HL-60/S4 treated with retinoic acid at 250 ng/mL for 4 days and 3 days (cell line): ENCODE measurements around the gene CRAMP1.

Experiments
- in situ Hi-C: fragments of 300-500 bp; cut with MboI; formaldehyde crosslinking; loops from 2 replicates; pipeline ENCODE4 v1.7.0; 2022; ENCODE audit warnings: low sequenced_read_pairs

CRAMP1 gene

GRCh38 chr16:1601031-1601430 lies 11.1 kb upstream of the CRAMP1 start:
- in situ Hi-C loops: no loop called here

- in situ Hi-C loops: no loop called here
Measured at GRCh38 chr16:1601489-1601888, 10.7 kb upstream of the CRAMP1 start.

- in situ Hi-C loops: no loop called here
Measured at GRCh38 chr16:1602285-1602684, 9.9 kb upstream of the CRAMP1 start.

GRCh38 chr16:1606774-1607173 lies 5.4 kb upstream of the CRAMP1 start:
- in situ Hi-C loops: no loop called here

- in situ Hi-C loops: no loop called here
Measured at GRCh38 chr16:1607971-1608370, 4.2 kb upstream of the CRAMP1 start.

GRCh38 chr16:1610071-1610898 lies 1.9 kb upstream of the CRAMP1 start:
- in situ Hi-C loops: no loop called here

GRCh38 chr16:1610899-1611632 lies 1.1 kb upstream of the CRAMP1 start:
- in situ Hi-C loops: no loop called here

GRCh38 chr16:1613211-1613622 lies 1.1 kb downstream of the CRAMP1 start:
- in situ Hi-C loops: no loop called here

- in situ Hi-C loops: no loop called here
Measured at GRCh38 chr16:1613728-1614455, 1.7 kb downstream of the CRAMP1 start.

- in situ Hi-C loops: no loop called here
Measured at GRCh38 chr16:1614456-1615102, 2.4 kb downstream of the CRAMP1 start.

GRCh38 chr16:1615761-1616160 lies 3.6 kb downstream of the CRAMP1 start:
- in situ Hi-C loops: no loop called here

GRCh38 chr16:1619976-1620375 lies 7.8 kb downstream of the CRAMP1 start:
- in situ Hi-C loops: no loop called here

GRCh38 chr16:1620391-1620790 lies 8.2 kb downstream of the CRAMP1 start:
- in situ Hi-C loops: no loop called here

- in situ Hi-C loops: no loop called here
Measured at GRCh38 chr16:1621851-1622250, 9.7 kb downstream of the CRAMP1 start.

- in situ Hi-C loops: no loop called here
Measured at GRCh38 chr16:1626327-1626726, 14.2 kb downstream of the CRAMP1 start.

- in situ Hi-C loops: no loop called here
Measured at GRCh38 chr16:1626776-1627175, 14.6 kb downstream of the CRAMP1 start.

- in situ Hi-C loops: no loop called here
Measured at GRCh38 chr16:1630450-1631213, 18.5 kb downstream of the CRAMP1 start.

- in situ Hi-C loops: no loop called here
Measured at GRCh38 chr16:1631230-1631629, 19.1 kb downstream of the CRAMP1 start.

- in situ Hi-C loops: no loop called here
Measured at GRCh38 chr16:1631931-1632637, 19.9 kb downstream of the CRAMP1 start.

- in situ Hi-C loops: no loop called here
Measured at GRCh38 chr16:1632638-1632970, 20.4 kb downstream of the CRAMP1 start.
